Chondrocyte (in vitro differentiated cells): ENCODE data around the gene ZPLD1. TPM values are rescaled to one million over a fixed set of nuclear protein-coding genes. Genes with fewer than 3 reads are reported as not detected.

Source experiments
- DNase-seq: peaks from one replicate; pipeline ENCODE4 v3.0.0; 2021; ENCODE audit warnings: mixed read lengths, low spot score
- H3K27ac Mint-ChIP-seq: one replicate; pipeline ENCODE4 v1.8.0; 2021; ENCODE audit warnings: mild to moderate bottlenecking, moderate library complexity, mixed read lengths; ENCODE audit not compliant: unreplicated experiment
- H3K27me3 Mint-ChIP-seq: 2 replicates; pipeline ENCODE4 v1.8.0; 2021; ENCODE audit warnings: low read depth, mixed read lengths
- H3K36me3 Mint-ChIP-seq: 2 replicates; pipeline ENCODE4 v1.8.0; 2021; ENCODE audit warnings: low read depth, mixed read lengths
- H3K4me1 Mint-ChIP-seq: 2 replicates; pipeline ENCODE4 v1.8.0; 2021; ENCODE audit warnings: low read depth, mild to moderate bottlenecking, mixed read lengths
- H3K4me3 Mint-ChIP-seq: one replicate; pipeline ENCODE4 v1.8.0; 2021; ENCODE audit warnings: mild to moderate bottlenecking, moderate library complexity, mixed read lengths; ENCODE audit not compliant: unreplicated experiment
- H3K9me3 Mint-ChIP-seq: 2 replicates; pipeline ENCODE4 v1.8.0; 2021; ENCODE audit warnings: low read depth, mixed read lengths
- total RNA-seq: library from RNA; stranded (reverse); gene quantifications from 3 replicates; pipeline ENCODE4 v1.2.1, GENCODE V29; 2021
- TF ChIP-seq, protein P1 (sequence below): fragments of 200-600 bp; sonication (generic); IDR thresholded peaks from 2 replicates; pipeline ENCODE4 v1.5.0; 2021; ENCODE audit warnings: antibody characterized with exemption, mild to moderate bottlenecking, moderate library complexity

ZPLD1 gene
- total RNA-seq, 1 donor from 2014 or later = not detected

DNA sequence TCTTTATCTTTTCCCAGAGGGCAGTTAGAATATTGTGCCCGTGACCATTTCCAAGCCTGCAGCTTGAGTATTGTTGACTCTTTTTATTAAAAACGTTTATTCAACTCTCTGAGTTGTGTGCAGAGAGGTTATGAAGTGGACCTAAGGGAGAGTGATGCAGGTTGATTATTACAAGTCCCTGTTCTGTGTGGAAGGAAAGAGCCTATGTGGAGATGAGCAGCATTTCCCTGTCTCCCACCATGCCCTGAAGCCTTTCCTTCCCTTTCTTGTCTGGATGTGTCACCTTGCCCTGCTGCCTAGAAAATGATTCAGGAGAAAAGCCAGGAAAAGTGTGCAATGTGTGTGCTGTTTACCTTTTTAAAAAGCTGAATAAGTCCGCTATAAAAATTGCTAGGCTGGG is 19.4 kb downstream of the ZPLD1 start:
- Mint-ChIP-seq H3K27me3 (peaks cover 3% of the 10 kb centered on the region), H3K4me1 (no peaks in the 10 kb centered on the region), H3K27ac (no peak overlapping the region), H3K36me3 (no peaks in the 10 kb centered on the region), H3K9me3 (no peaks in the 10 kb centered on the region), H3K4me3 (no peak overlapping the region)
- no peak for DNase-seq
- TF ChIP-seq, protein P1, sequence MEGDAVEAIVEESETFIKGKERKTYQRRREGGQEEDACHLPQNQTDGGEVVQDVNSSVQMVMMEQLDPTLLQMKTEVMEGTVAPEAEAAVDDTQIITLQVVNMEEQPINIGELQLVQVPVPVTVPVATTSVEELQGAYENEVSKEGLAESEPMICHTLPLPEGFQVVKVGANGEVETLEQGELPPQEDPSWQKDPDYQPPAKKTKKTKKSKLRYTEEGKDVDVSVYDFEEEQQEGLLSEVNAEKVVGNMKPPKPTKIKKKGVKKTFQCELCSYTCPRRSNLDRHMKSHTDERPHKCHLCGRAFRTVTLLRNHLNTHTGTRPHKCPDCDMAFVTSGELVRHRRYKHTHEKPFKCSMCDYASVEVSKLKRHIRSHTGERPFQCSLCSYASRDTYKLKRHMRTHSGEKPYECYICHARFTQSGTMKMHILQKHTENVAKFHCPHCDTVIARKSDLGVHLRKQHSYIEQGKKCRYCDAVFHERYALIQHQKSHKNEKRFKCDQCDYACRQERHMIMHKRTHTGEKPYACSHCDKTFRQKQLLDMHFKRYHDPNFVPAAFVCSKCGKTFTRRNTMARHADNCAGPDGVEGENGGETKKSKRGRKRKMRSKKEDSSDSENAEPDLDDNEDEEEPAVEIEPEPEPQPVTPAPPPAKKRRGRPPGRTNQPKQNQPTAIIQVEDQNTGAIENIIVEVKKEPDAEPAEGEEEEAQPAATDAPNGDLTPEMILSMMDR = no peak

DNA sequence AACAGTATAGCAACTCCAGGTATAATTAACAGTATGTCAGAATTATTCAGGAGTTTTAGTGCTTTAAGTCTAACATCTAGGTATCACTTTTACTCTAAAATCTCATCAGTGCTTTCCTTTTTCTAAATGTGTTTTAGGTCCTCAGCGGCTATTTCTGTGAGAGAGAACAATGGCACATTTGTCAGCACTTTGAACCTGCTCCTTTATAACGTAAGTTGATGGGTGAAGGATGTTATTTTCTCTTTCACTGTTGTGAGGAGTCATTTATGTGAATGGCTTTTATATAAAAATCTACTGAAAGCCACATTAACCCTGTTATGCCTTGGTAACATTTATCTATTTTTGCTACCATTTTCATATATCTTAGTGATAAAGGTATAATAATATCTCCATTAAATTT is 22.8 kb downstream of the ZPLD1 start:
- DNase-seq = no peak
- TF ChIP-seq, protein P1 = no peak
- H3K27ac Mint-ChIP-seq = no peak overlapping the region
- peaks cover 3% of the 10 kb centered on the region for H3K27me3 Mint-ChIP-seq
- H3K4me3 Mint-ChIP-seq = no peak overlapping the region
- no peaks in the 10 kb centered on the region for H3K4me1 Mint-ChIP-seq
- H3K36me3 Mint-ChIP-seq = no peaks in the 10 kb centered on the region
- no peaks in the 10 kb centered on the region for H3K9me3 Mint-ChIP-seq

DNA sequence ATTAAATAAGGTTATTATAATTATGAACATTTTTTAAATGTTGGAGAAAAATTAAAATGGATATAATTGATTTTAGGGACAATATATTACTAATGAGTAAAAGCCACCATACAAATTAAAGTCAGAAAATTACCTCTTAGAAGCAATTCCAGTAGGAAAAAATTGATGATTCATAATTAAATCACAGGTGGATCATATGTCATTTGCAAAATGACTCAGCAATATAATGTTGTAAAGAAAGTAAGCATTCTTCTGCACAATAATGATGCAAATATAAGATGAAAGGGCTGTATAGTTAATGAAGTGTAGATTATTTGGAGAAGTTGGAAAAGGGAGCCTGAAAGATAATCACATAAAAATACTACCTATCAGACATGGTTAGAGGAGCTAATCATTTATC is 25.8 kb downstream of the ZPLD1 start:
- TF ChIP-seq, protein P1 = no peak

DNA sequence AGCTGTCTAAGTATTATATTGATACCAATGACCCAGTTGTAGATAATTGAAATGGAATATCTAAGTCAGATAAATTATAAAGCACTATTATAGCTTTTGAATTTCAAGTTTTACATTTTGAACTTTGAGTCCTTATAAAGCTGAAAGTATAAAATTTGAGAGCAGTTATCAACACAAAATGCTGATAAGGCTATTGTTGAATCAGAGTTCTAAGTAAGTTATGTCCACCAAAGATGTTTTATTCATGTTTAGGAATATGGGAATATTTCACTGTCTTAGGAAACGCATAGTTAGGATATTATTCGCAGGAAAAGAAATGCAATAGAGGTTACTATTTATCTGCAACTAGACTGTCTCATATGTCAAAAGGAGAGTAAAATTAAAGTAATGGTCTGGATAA is 29.4 kb downstream of the ZPLD1 start:
- TF ChIP-seq, protein P1 = no peak
- Mint-ChIP-seq H3K4me3 (no peak overlapping the region), H3K36me3 (no peaks in the 10 kb centered on the region), H3K27me3 (peaks cover 17% of the 10 kb centered on the region), H3K9me3 (no peaks in the 10 kb centered on the region), H3K27ac (no peak overlapping the region), H3K4me1 (no peaks in the 10 kb centered on the region)
- no peak for DNase-seq

More for the DNA sequence above, 25.8 kb downstream of the ZPLD1 start:
- Mint-ChIP-seq H3K27ac (no peak overlapping the region), H3K27me3 (peaks cover 6% of the 10 kb centered on the region), H3K4me3 (no peak overlapping the region), H3K36me3 (no peaks in the 10 kb centered on the region), H3K9me3 (no peaks in the 10 kb centered on the region), H3K4me1 (no peaks in the 10 kb centered on the region)
- DNase-seq = no peak

DNA sequence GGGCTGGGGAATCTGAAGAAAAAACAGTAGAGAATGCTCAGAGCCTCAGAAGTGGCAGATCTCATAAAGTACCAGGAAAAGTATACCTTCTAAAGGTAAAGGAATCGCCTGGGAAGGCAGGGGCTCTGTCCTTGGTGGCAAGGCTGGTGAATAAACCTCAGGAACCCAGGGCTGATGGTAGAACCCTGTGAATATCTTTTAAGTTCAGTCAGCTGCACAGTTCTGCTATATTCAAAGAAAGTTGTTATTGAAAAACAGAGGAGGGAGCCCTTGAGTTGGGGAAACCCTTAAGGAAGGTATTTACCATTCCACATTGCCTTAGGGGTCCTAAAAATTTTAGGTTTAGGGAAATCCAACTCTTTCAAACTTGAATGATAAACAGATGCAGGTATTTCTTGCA is 31.2 kb downstream of the ZPLD1 start:
- no peak for DNase-seq
- Mint-ChIP-seq H3K27me3 (peaks cover 20% of the 10 kb centered on the region), H3K36me3 (no peaks in the 10 kb centered on the region), H3K4me3 (no peak overlapping the region), H3K9me3 (no peaks in the 10 kb centered on the region), H3K4me1 (no peaks in the 10 kb centered on the region), H3K27ac (no peak overlapping the region)
- TF ChIP-seq, protein P1 = no peak
